Measurements from ENCODE around the gene TSSK6.

DNA sequence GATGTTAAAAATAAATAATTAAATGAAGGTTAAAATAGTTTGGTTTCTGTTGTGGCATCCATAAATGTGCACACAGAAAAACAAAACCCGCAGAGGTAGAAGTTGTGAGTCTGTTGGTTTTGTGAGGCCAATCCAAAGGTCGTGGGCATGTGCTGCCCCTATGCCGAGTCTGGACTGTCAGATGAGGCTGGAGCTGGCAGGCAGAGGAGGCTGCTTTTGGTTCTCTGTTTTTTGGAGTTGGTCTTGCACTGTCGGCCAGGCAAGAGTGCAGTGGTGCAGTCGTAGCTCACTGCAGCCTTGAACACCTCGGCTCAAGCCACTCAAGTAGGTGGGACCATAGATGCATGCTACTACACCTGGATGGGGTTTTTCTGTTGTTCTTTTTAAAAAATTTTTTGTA lies 43.7 kb downstream of the TSSK6 start:
- no peak for TF ChIP-seq ZNF274 (IDR thresholded peaks at IDR 0.05; ENCODE audit: low read depth, low read length)
- TF ChIP-seq SUZ12 (IDR thresholded peaks at IDR 0.05; ENCODE audit: extremely low read depth, insufficient read depth, insufficient read length), result no peak
